Bronchial epithelial cell (primary cell): Measurements from ENCODE around the gene IRAK3. TPM values are rescaled to one million over a fixed set of nuclear protein-coding genes. Genes with fewer than 3 reads are reported as not detected.
"Not testable (repeated sequence)": the region's sequence is repeated elsewhere in the genome, so short reads cannot be mapped to it uniquely, and the experiment has no call there.

Source experiments
- DNase-seq: peaks from one replicate; pipeline ENCODE4 v3.0.0-alpha.2; 2010; ENCODE audit warnings: low read depth
- FAIRE-seq: peaks from 2 replicates; lab custom pipeline; 2011; peaks lifted over from hg19 to GRCh38; lab: Jason Lieb, UNC
- H3K27me3 ChIP-seq: 2 replicates; pipeline ENCODE4 v1.5.1; 2011; ENCODE audit warnings: low read length; ENCODE audit not compliant: control insufficient read depth, insufficient read depth
- H3K36me3 ChIP-seq: 2 replicates; pipeline ENCODE4 v1.5.1; 2011; ENCODE audit warnings: low read length; ENCODE audit not compliant: control insufficient read depth, insufficient read depth
- H3K4me3 ChIP-seq: 2 replicates; pipeline ENCODE4 v1.5.1; 2011; ENCODE audit warnings: mild to moderate bottlenecking, low read depth, low read length, control low read depth
- total RNA-seq: library from RNA; depleted of rRNA; stranded (reverse); fragments of >200 nt; gene quantifications from 2 replicates; pipeline ENCODE4 v1.2.1, GENCODE V29; 2014
- TF ChIP-seq, protein P1 (sequence below): IDR thresholded peaks from 2 replicates; pipeline ENCODE4 v1.5.1; 2011; ENCODE audit warnings: mild to moderate bottlenecking, moderate library complexity, low read length, control low read depth, inconsistent platforms; ENCODE audit not compliant: insufficient read depth, severe bottlenecking

IRAK3 gene
- total RNA-seq, 1 donor from 2014 or later = 1.6 TPM

DNA sequence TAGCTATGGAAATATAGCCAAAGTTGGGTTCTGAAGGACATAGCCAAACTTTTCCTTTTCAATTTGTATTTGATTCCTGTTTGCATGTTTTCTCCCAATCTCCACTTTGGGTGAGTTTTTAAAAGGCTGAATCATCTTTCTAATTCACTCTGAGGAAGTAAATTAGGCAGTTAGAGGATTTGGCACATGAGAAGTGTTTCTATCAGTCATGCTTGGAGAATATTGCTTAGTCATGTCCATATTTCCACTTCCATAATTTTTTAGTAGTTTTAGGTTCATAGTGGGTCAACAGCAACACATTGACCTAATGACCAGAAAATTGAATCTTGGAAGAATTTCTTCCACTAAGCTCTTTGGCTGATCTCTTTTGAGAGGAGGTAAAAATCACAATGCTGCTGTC lies 21.8 kb downstream of the IRAK3 start:
- FAIRE-seq = no peak
- Histone ChIP-seq H3K4me3 (no peak overlapping the region), H3K27me3 (no peaks in the 10 kb centered on the region), H3K36me3 (no peaks in the 10 kb centered on the region)
- TF ChIP-seq, protein P1, sequence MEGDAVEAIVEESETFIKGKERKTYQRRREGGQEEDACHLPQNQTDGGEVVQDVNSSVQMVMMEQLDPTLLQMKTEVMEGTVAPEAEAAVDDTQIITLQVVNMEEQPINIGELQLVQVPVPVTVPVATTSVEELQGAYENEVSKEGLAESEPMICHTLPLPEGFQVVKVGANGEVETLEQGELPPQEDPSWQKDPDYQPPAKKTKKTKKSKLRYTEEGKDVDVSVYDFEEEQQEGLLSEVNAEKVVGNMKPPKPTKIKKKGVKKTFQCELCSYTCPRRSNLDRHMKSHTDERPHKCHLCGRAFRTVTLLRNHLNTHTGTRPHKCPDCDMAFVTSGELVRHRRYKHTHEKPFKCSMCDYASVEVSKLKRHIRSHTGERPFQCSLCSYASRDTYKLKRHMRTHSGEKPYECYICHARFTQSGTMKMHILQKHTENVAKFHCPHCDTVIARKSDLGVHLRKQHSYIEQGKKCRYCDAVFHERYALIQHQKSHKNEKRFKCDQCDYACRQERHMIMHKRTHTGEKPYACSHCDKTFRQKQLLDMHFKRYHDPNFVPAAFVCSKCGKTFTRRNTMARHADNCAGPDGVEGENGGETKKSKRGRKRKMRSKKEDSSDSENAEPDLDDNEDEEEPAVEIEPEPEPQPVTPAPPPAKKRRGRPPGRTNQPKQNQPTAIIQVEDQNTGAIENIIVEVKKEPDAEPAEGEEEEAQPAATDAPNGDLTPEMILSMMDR = no peak
- DNase-seq = peak; percentile 25

DNA sequence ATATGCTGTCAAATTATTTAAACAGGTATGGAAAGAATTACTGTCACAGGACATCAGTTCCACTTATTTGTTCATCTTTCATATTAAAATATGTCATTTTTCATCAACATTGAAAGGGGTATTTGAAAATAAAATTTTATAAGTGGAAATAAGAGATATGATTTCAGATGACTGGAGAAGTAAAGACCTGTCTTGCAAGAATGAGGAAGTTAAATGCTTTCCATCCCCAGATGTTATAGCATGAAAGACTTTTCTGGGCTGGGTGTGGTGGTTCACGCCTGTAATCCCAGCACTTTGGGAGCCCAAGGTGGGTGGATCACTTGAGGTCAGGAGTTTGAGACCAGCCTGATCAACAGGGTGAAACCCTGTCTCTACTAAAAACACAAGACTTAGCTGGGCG lies 22.6 kb downstream of the IRAK3 start:
- not testable (repeated sequence) for H3K27me3 ChIP-seq, H3K36me3 ChIP-seq, DNase-seq, FAIRE-seq, H3K4me3 ChIP-seq

DNA sequence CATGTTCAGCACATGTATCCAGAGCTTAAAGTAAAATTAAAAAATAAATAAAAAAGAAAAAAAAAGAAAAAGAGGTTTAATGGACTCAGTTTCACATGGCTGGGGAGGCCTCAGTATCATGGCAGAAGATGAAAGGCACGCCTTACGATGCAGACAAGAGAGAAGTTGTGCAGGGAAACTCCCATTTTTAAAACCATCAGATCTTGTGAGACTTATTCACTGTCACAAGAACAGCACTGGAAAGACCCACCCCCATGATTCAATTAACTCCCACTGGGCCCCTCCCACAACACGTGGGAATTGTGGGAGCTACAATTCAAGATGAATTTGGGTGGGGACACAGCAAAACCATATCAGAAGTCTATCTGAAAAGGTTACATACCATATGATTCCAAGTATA lies 24.0 kb downstream of the IRAK3 start:
- not testable (repeated sequence) for FAIRE-seq, H3K36me3 ChIP-seq, H3K27me3 ChIP-seq, H3K4me3 ChIP-seq, DNase-seq

- no peaks in the 10 kb centered on the region for H3K36me3 ChIP-seq
- peak; percentile 42 for DNase-seq
- H3K4me3 ChIP-seq = no peak overlapping the region
- no peak for FAIRE-seq
- no peaks in the 10 kb centered on the region for H3K27me3 ChIP-seq
- TF ChIP-seq, protein P1 = no peak
Observed at GRCh38 chr12:66217342-66217917, 28.4 kb downstream of the IRAK3 start.

- FAIRE-seq = no peak
- Histone ChIP-seq H3K36me3 (no peaks in the 10 kb centered on the region), H3K4me3 (no peak overlapping the region), H3K27me3 (no peaks in the 10 kb centered on the region)
- no peak for DNase-seq
- TF ChIP-seq, protein P1 = no peak
Observed at GRCh38 chr12:66228462-66228861, 39.4 kb downstream of the IRAK3 start.

GRCh38 chr12:66232263-66232662 lies 43.2 kb downstream of the IRAK3 start:
- H3K27me3 ChIP-seq = no peaks in the 10 kb centered on the region
- no peak overlapping the region for H3K4me3 ChIP-seq
- FAIRE-seq (no peak), DNase-seq (no peak)
- H3K36me3 ChIP-seq = no peaks in the 10 kb centered on the region
- TF ChIP-seq, protein P1 = no peak

DNA sequence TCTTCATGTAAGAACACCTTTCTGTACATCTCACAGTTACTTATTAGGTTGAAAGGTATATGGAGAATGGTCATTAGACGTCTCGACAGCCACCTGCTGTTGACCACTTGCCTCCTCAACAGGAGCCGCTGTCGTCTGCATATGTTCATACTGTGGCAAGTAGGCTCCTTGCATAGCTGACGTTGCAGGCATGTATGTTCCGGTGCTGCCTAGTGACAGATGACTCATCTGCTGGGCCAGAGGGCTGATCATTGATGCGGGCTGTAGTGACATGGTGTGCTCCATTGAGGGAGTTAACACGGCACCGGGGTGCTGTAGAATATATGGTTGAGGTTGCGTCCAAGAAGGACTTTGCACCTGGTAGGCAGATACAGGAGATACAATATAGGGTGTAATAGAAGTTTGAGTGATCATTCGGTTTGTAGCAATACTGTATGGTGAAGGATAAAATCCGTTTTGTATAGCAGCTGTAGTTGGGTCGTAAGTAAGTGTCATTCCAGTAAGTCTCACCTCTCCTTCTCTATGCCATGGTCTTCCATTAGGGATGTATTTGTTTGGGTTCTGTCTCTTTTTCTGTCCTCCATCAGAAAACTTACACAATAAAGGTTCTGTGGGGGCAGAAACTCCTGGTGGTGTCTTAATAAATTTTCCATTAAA lies 45.2 kb downstream of the IRAK3 start:
- not testable (repeated sequence) for H3K36me3 ChIP-seq, H3K27me3 ChIP-seq, H3K4me3 ChIP-seq
- DNase-seq (peak; percentile 14), FAIRE-seq (peak; percentile 87)
